HepG2 (cell line): ENCODE measurements around the gene ATP2A2. TPM values are rescaled to one million over a fixed set of nuclear protein-coding genes. Genes with fewer than 3 reads are reported as not detected.

ENCODE experiments used
- HNF4A ChIP-seq: sonication (generic); formaldehyde crosslinking; IDR thresholded peaks from 2 replicates; pipeline ENCODE4 v1.4.0; 2020; ENCODE audit warnings: missing genetic modification reagents
- LRRFIP1 ChIP-seq: sonication (generic); formaldehyde crosslinking; conservative IDR thresholded peaks from 2 replicates; pipeline ENCODE4 v1.4.0; 2020; ENCODE audit warnings: missing genetic modification reagents
- MIXL1 ChIP-seq: IDR thresholded peaks from 2 replicates; pipeline ENCODE4 v1.6.1; 2016
- MXD4 ChIP-seq: IDR thresholded peaks from 2 replicates; pipeline ENCODE4 v1.6.1; 2016; ENCODE audit warnings: mild to moderate bottlenecking, missing biosample characterization, missing genetic modification reagents
- POLR2G ChIP-seq: fragments of 200-400 bp; formaldehyde crosslinking; IDR thresholded peaks from 2 replicates; pipeline ENCODE4 v1.6.1; 2018; ENCODE audit warnings: mild to moderate bottlenecking, low read depth, low read length, moderate library complexity
- RXRB ChIP-seq: IDR thresholded peaks from 2 replicates; pipeline ENCODE4 v1.6.1; 2016; ENCODE audit warnings: borderline replicate concordance, missing genetic modification reagents, missing compliant biosample characterization
- SRSF4 ChIP-seq: fragments of 200-400 bp; formaldehyde crosslinking; IDR thresholded peaks from one replicate; pipeline ENCODE4 v1.6.1; 2018; ENCODE audit warnings: mild to moderate bottlenecking, low read depth, low read length, moderate library complexity; ENCODE audit not compliant: poor library complexity, severe bottlenecking
- ZBTB42 ChIP-seq: sonication (generic); formaldehyde crosslinking; IDR thresholded peaks from 2 replicates; pipeline ENCODE4 v1.5.0; 2020; ENCODE audit warnings: mild to moderate bottlenecking, missing genetic modification reagents
- ZMYM4 ChIP-seq: sonication (generic); formaldehyde crosslinking; IDR thresholded peaks from 2 replicates; pipeline ENCODE4 v1.8.1; 2023; ENCODE audit warnings: mild to moderate bottlenecking, missing genetic modification reagents
- ZNF687 ChIP-seq: sonication (generic); formaldehyde crosslinking; IDR thresholded peaks from 2 replicates; pipeline ENCODE4 v1.5.1; 2020; ENCODE audit warnings: mild to moderate bottlenecking, missing genetic modification reagents, moderate library complexity
- ZNF709 ChIP-seq: sonication (generic); formaldehyde crosslinking; IDR thresholded peaks from 2 replicates; pipeline ENCODE4 v1.5.0; 2020; ENCODE audit warnings: mild to moderate bottlenecking, missing genetic modification reagents
- ZNF768 ChIP-seq: sonication (generic); formaldehyde crosslinking; IDR thresholded peaks from 2 replicates; pipeline ENCODE4 v1.4.0; 2020; ENCODE audit warnings: missing genetic modification reagents
- ZNF780A ChIP-seq: sonication (generic); formaldehyde crosslinking; IDR thresholded peaks from 2 replicates; pipeline ENCODE4 v1.8.0; 2022; ENCODE audit warnings: mild to moderate bottlenecking, missing genetic modification reagents, moderate library complexity
- polyA plus RNA-seq, 8 experiments: library from polyadenylated mRNA; depleted of rRNA in 3 of 8; stranded (reverse) in 7 of 8; unstranded in 1 of 8; fragments of >200 nt; fragmentation: Illumina TruSeq in 4 of 8; extraction: Trizol in 4 of 8; gene quantifications; 2 replicates each; pipeline versions ENCODE4 v1.2.1 to v1.2.3, GENCODE V29; 2011 to 2016; ENCODE audit warnings: low read depth in 4 of 8, missing spikeins in 1 of 8, mixed read lengths in 1 of 8; ENCODE audit not compliant: insufficient read depth in 1 of 8
- total RNA-seq, 5 experiments: library from RNA; depleted of rRNA; stranded (reverse); fragments of >200 nt; fragmentation: Illumina TruSeq; extraction: Trizol; gene quantifications; 2 replicates each; pipeline ENCODE4 v1.2.3, GENCODE V29; 2016; ENCODE audit warnings: low read depth in 1 of 5
- TF ChIP-seq, protein P1 (sequence below): sonication (generic); formaldehyde crosslinking; IDR thresholded peaks from 2 replicates; pipeline ENCODE4 v1.4.0; 2020; ENCODE audit warnings: low read depth, missing genetic modification reagents
- TF ChIP-seq, protein P2 (sequence below): sonication (generic); formaldehyde crosslinking; IDR thresholded peaks from 2 replicates; pipeline ENCODE4 v1.4.0; 2020; ENCODE audit warnings: low read depth, mild to moderate bottlenecking, missing genetic modification reagents
- TF ChIP-seq, protein P3 (sequence below): sonication (generic); formaldehyde crosslinking; IDR thresholded peaks from 2 replicates; pipeline ENCODE4 v1.5.0; 2020; ENCODE audit warnings: missing genetic modification reagents

The ATP2A2 gene
- total and polyA plus RNA-seq, 2 of the 13 experiments (the other 11 are each of a cell fraction or from before 2014, with no cell fraction given): 35.4 to 85.5 TPM

GRCh38 chr12:110345176-110345661 is 64.2 kb downstream of the ATP2A2 start (continued):
- TF ChIP-seq LRRFIP1 (CRISPR knock-in tag) (no peak), ZMYM4 (no peak), ZNF780A (no peak), ZNF687 (CRISPR knock-in tag) (no peak), HNF4A (CRISPR knock-in tag) (peak; percentile 78), MIXL1 (CRISPR knock-in tag) (peak; percentile 29; the same call in 1 of the 2 replicates), ZNF768 (CRISPR knock-in tag) (no peak), RXRB (CRISPR knock-in tag) (peak; percentile 40), ZNF709 (CRISPR knock-in tag) (no peak), MXD4 (peak; percentile 18; the same call in 1 of the 2 replicates), SRSF4 (no peak), POLR2G (no peak), ZBTB42 (no peak)
- TF ChIP-seq, protein P1, sequence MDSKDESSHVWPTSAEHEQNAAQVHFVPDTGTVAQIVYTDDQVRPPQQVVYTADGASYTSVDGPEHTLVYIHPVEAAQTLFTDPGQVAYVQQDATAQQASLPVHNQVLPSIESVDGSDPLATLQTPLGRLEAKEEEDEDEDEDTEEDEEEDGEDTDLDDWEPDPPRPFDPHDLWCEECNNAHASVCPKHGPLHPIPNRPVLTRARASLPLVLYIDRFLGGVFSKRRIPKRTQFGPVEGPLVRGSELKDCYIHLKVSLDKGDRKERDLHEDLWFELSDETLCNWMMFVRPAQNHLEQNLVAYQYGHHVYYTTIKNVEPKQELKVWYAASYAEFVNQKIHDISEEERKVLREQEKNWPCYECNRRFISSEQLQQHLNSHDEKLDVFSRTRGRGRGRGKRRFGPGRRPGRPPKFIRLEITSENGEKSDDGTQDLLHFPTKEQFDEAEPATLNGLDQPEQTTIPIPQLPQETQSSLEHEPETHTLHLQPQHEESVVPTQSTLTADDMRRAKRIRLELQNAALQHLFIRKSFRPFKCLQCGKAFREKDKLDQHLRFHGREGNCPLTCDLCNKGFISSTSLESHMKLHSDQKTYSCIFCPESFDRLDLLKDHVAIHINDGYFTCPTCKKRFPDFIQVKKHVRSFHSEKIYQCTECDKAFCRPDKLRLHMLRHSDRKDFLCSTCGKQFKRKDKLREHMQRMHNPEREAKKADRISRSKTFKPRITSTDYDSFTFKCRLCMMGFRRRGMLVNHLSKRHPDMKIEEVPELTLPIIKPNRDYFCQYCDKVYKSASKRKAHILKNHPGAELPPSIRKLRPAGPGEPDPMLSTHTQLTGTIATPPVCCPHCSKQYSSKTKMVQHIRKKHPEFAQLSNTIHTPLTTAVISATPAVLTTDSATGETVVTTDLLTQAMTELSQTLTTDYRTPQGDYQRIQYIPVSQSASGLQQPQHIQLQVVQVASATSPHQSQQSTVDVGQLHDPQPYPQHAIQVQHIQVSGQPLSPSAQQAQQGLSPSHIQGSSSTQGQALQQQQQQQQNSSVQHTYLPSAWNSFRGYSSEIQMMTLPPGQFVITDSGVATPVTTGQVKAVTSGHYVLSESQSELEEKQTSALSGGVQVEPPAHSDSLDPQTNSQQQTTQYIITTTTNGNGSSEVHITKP (CRISPR knock-in tag): no peak
- TF ChIP-seq, protein P2, sequence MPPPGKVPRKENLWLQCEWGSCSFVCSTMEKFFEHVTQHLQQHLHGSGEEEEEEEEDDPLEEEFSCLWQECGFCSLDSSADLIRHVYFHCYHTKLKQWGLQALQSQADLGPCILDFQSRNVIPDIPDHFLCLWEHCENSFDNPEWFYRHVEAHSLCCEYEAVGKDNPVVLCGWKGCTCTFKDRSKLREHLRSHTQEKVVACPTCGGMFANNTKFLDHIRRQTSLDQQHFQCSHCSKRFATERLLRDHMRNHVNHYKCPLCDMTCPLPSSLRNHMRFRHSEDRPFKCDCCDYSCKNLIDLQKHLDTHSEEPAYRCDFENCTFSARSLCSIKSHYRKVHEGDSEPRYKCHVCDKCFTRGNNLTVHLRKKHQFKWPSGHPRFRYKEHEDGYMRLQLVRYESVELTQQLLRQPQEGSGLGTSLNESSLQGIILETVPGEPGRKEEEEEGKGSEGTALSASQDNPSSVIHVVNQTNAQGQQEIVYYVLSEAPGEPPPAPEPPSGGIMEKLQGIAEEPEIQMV (CRISPR knock-in tag): no peak
- TF ChIP-seq, protein P3, sequence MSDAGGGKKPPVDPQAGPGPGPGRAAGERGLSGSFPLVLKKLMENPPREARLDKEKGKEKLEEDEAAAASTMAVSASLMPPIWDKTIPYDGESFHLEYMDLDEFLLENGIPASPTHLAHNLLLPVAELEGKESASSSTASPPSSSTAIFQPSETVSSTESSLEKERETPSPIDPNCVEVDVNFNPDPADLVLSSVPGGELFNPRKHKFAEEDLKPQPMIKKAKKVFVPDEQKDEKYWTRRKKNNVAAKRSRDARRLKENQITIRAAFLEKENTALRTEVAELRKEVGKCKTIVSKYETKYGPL (CRISPR knock-in tag): no peak
